ENCODE results near the gene PCDHA13. TPM values are rescaled to one million over a fixed set of nuclear protein-coding genes. Genes with fewer than 3 reads are reported as not detected.
A peak's percentile ranks its signal among the peaks of the same experiment; 100 is the strongest.

PCDHA13 gene
- total RNA-seq, 1 donor from 2014 or later, result not detected

- H3K4me3 Mint-ChIP-seq, result peak overlapping the region; percentile 41
- peaks cover 2% of the 10 kb centered on the region for H3K9me3 Mint-ChIP-seq
- no peaks in the 10 kb centered on the region for H3K36me3 Mint-ChIP-seq (ENCODE audit: low read depth)
- ATAC-seq (ENCODE audit: low read depth), result no peak
- intact Hi-C loops (cut with micrococcal nuclease), result no loop called here
- DNase-seq, result no peak
- no peak overlapping the region for H3K27ac Mint-ChIP-seq
- ChIA-PET CTCF (no interaction called here), POLR2A (no interaction called here)
- H3K27me3 Mint-ChIP-seq, result peaks cover 42% of the 10 kb centered on the region
- H3K4me1 Mint-ChIP-seq, result peaks cover 4% of the 10 kb centered on the region
- no peak for TF ChIP-seq CTCF (IDR thresholded peaks at IDR 0.05)
Observed at GRCh38 chr5:140926443-140927227, 44.7 kb downstream of the PCDHA13 start.

GRCh38 chr5:140927228-140927573 lies 45.3 kb downstream of the PCDHA13 start:
- Mint-ChIP-seq H3K4me3 (peak overlapping the region; percentile 41), H3K9me3 (peaks cover 2% of the 10 kb centered on the region), H3K27ac (no peak overlapping the region), H3K36me3 (ENCODE audit: low read depth) (no peaks in the 10 kb centered on the region), H3K27me3 (peaks cover 39% of the 10 kb centered on the region), H3K4me1 (peaks cover 4% of the 10 kb centered on the region)
- DNase-seq (no peak), ATAC-seq (ENCODE audit: low read depth) (no peak)
- CTCF ChIA-PET, result no interaction called here
- intact Hi-C loops (cut with micrococcal nuclease), result no loop called here
- POLR2A ChIA-PET, result no interaction called here
- no peak for TF ChIP-seq CTCF (IDR thresholded peaks at IDR 0.05)

Other genes with a start within 250 kb of the PCDHA13 start
- 0.54 and 1.2 TPM in 2 replicates for gene CD14, start 248.9 kb upstream of the PCDHA13 start, total RNA-seq
- gene TMCO6, start 242.7 kb upstream of the PCDHA13 start, total RNA-seq, result 20.1 and 23.3 TPM in 2 replicates
- gene NDUFA2, start 234.5 kb upstream of the PCDHA13 start, total RNA-seq, result 52.2 and 63.6 TPM in 2 replicates
- gene IK, start 234.3 kb upstream of the PCDHA13 start, total RNA-seq, result 104 and 114 TPM in 2 replicates
- 33.8 and 36.9 TPM in 2 replicates for gene WDR55, start 217.2 kb upstream of the PCDHA13 start, total RNA-seq
- 2.6 and 3.4 TPM in 2 replicates for gene DND1, start 208.5 kb upstream of the PCDHA13 start, total RNA-seq
- gene HARS1, start 190.8 kb upstream of the PCDHA13 start, total RNA-seq, result 78.2 and 84.0 TPM in 2 replicates
- gene HARS2, start 190.7 kb upstream of the PCDHA13 start, total RNA-seq, result 45.7 and 48.5 TPM in 2 replicates
- gene ZMAT2, start 181.7 kb upstream of the PCDHA13 start, total RNA-seq, result 67.8 and 70.2 TPM in 2 replicates
- not detected in 2 replicates for gene PCDHA1, start 96.0 kb upstream of the PCDHA13 start, total RNA-seq
- gene PCDHA2, start 87.3 kb upstream of the PCDHA13 start, total RNA-seq, result not detected in 2 replicates
- gene PCDHA3, start 81.1 kb upstream of the PCDHA13 start, total RNA-seq, result not detected in 2 replicates
- gene PCDHA4, start 75.1 kb upstream of the PCDHA13 start, total RNA-seq, result not detected in 2 replicates
- gene PCDHA5, start 60.5 kb upstream of the PCDHA13 start, total RNA-seq, result not detected in 2 replicates
- not detected in 2 replicates for gene PCDHA6, start 54.2 kb upstream of the PCDHA13 start, total RNA-seq
- gene PCDHA7, start 47.9 kb upstream of the PCDHA13 start, total RNA-seq, result not detected in 2 replicates
- gene PCDHA8, start 40.9 kb upstream of the PCDHA13 start, total RNA-seq, result not detected in 2 replicates
- not detected in 2 replicates for gene PCDHA9, start 33.7 kb upstream of the PCDHA13 start, total RNA-seq
- 0.07 TPM in 1 of 2 replicates, not detected in the other for gene PCDHA10, start 26.2 kb upstream of the PCDHA13 start, total RNA-seq
- not detected in 2 replicates for gene PCDHA11, start 13.2 kb upstream of the PCDHA13 start, total RNA-seq
- gene PCDHA12, start 6.8 kb upstream of the PCDHA13 start, total RNA-seq, result not detected in 2 replicates
- not detected in 2 replicates for gene PCDHAC1, start 44.2 kb downstream of the PCDHA13 start, total RNA-seq
- not detected in 2 replicates for gene PCDHAC2, start 84.4 kb downstream of the PCDHA13 start, total RNA-seq
- not detected in 2 replicates for gene PCDHB1, start 169.2 kb downstream of the PCDHA13 start, total RNA-seq
- gene PCDHB2, start 212.5 kb downstream of the PCDHA13 start, total RNA-seq, result not detected in 2 replicates
- gene PCDHB3, start 218.3 kb downstream of the PCDHA13 start, total RNA-seq, result 0.07 TPM in 1 of 2 replicates, not detected in the other
- not detected in 2 replicates for gene PCDHB4, start 239.7 kb downstream of the PCDHA13 start, total RNA-seq

All from activated B cell treated with CpG ODN at 0.5 μM for 24 hours (primary cell).